ENCODE results near the gene IL1R1. TPM values are rescaled to one million over a fixed set of nuclear protein-coding genes. Genes with fewer than 3 reads are reported as not detected.

The IL1R1 gene
- total RNA-seq, 5 donors from 2014 or later (not counting 1 experiment from before 2014, with no cell fraction given), result 0.43 to 4.5 (median 1.7) TPM

- no peaks in the 10 kb centered on the region for H3K9me3 ChIP-seq
- H3K36me3 Mint-ChIP-seq, result peaks cover 6% of the 10 kb centered on the region
- peaks cover 8 to 18% of the 10 kb centered on the region in 2 donors for H3K27me3 Mint-ChIP-seq
- WGBS (ENCODE audit: insufficient coverage), result no CpG with 5 or more reads among the region's 3 CpGs
- H3K27me3 ChIP-seq (replicated peaks in 1 of 2; ENCODE audit: control insufficient read depth in 2 of 2, extremely low read depth in 1 of 2, insufficient read depth in 2 of 2, low read length in 1 of 2), result peaks cover 0 to 23% of the 10 kb centered on the region in 2 experiments
- ChIA-PET POLR2A (no interaction called here), CTCF (no interaction called here)
- H3K27ac Mint-ChIP-seq, result no peak overlapping the region
- ATAC-seq (replicated peaks in 1 of 4) (no peak), DNase-seq (no peak)
- H3K9me3 Mint-ChIP-seq, result peaks cover 30 to 63% (median 31%) of the 10 kb centered on the region in 3 donors
- H3K4me1 Mint-ChIP-seq, result peaks cover 0 to 6% (median 4%) of the 10 kb centered on the region in 3 donors
- H3K36me3 ChIP-seq (ENCODE audit: control insufficient read depth in 2 of 2, extremely low read depth in 1 of 2, insufficient read depth in 1 of 2, low read length in 1 of 2), result no peaks in the 10 kb centered on the region
- H3K4me1 ChIP-seq (ENCODE audit: control insufficient read depth in 1 of 2, extremely low read depth in 1 of 2, insufficient read depth in 2 of 2, low read length in 2 of 2), result peaks cover 0 to 3% of the 10 kb centered on the region in 2 experiments
- H3K4me3 ChIP-seq (ENCODE audit: control insufficient read depth in 1 of 2, extremely low read depth in 1 of 2, low read length in 1 of 2), result no peak overlapping the region
- H3K4me3 Mint-ChIP-seq, result no peak overlapping the region
- H3K27ac ChIP-seq (ENCODE audit: low read length), result no peak overlapping the region
These were observed 5.4 kb downstream of the IL1R1 start for GRCh38 chr2:102147935-102148334.

- ATAC-seq (replicated peaks in 1 of 4), result no peak
- no peak overlapping the region for H3K27ac ChIP-seq (ENCODE audit: low read length)
These were observed 6.7 kb downstream of the IL1R1 start for GRCh38 chr2:102149243-102149642.

DNA sequence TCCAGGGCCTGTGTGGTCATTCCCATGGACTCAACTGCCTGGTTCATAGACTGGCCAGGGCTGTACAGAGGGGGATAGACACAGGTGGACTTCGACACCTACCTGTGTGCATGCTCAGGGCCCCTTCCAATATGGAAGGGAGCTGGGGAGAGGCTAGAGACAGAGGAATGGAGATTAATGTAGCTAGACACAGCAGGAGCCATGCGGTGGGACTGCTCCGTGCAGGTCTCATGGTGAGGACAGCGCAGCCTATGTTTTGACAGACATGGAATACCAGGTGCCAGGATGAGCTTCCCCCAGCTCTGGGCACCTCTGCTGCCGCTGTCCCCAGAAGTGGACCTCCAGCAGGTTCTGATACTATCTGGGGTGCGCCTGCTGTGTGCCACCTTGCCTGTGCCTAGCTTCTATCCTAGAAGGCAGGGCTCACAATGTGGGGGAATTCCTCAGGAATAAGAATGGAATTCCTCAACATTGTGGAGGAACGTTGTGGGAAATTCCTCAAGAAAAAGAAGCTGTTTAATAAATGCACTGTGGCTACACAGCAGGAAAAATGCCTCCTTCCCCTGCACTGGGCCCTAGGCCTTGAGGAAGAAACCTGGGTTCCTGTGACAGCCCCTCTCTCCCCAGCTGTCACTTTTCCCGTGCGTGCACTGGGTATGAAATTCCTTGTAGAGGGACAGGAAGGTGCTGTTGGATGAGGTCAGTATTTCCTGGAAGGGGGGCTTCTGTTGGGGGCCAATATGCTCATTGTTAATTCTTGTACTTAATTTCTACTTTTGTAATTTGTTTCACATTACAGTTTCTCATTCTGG lies 7.3 kb downstream of the IL1R1 start:
- Mint-ChIP-seq H3K4me1 (peaks cover 0 to 2% (median 0%) of the 10 kb centered on the region in 3 donors), H3K9me3 (peaks cover 26 to 53% (median 27%) of the 10 kb centered on the region in 3 donors), H3K4me3 (no peak overlapping the region), H3K27me3 (peaks cover under 1 to 5% of the 10 kb centered on the region in 2 donors), H3K36me3 (peaks cover 6% of the 10 kb centered on the region), H3K27ac (no peak overlapping the region)
- ChIA-PET POLR2A (no interaction called here), CTCF (no interaction called here)
- H3K27me3 ChIP-seq (replicated peaks in 1 of 2; ENCODE audit: control insufficient read depth in 2 of 2, extremely low read depth in 1 of 2, insufficient read depth in 2 of 2, low read length in 1 of 2), result peaks cover 0 to 8% of the 10 kb centered on the region in 2 experiments
- H3K4me1 ChIP-seq (ENCODE audit: control insufficient read depth in 1 of 2, extremely low read depth in 1 of 2, insufficient read depth in 2 of 2, low read length in 2 of 2), result no peaks in the 10 kb centered on the region
- DNase-seq, result no peak
- no peak for ATAC-seq (replicated peaks in 1 of 4)
- no peak overlapping the region for H3K27ac ChIP-seq (ENCODE audit: low read length)
- no peak overlapping the region for H3K4me3 ChIP-seq (ENCODE audit: control insufficient read depth in 1 of 2, extremely low read depth in 1 of 2, low read length in 1 of 2)
- WGBS (ENCODE audit: insufficient coverage), result 95% methylated on average over 7 of the region's 9 CpGs
- no peaks in the 10 kb centered on the region for H3K9me3 ChIP-seq
- no peaks in the 10 kb centered on the region for H3K36me3 ChIP-seq (ENCODE audit: control insufficient read depth in 2 of 2, extremely low read depth in 1 of 2, insufficient read depth in 1 of 2, low read length in 1 of 2)

More at GRCh38 chr2:102149243-102149642, 6.7 kb downstream of the IL1R1 start:
- H3K9me3 ChIP-seq, result no peaks in the 10 kb centered on the region
- DNase-seq, result no peak
- H3K27me3 ChIP-seq (replicated peaks in 1 of 2; ENCODE audit: control insufficient read depth in 2 of 2, extremely low read depth in 1 of 2, insufficient read depth in 2 of 2, low read length in 1 of 2), result peaks cover 0 to 12% of the 10 kb centered on the region in 2 experiments
- no peaks in the 10 kb centered on the region for H3K4me1 ChIP-seq (ENCODE audit: control insufficient read depth in 1 of 2, extremely low read depth in 1 of 2, insufficient read depth in 2 of 2, low read length in 2 of 2)
- CTCF ChIA-PET, result no interaction called here
- H3K36me3 Mint-ChIP-seq, result peaks cover 6% of the 10 kb centered on the region
- POLR2A ChIA-PET, result no interaction called here
- H3K4me3 Mint-ChIP-seq, result no peak overlapping the region
- no peaks in the 10 kb centered on the region for H3K36me3 ChIP-seq (ENCODE audit: control insufficient read depth in 2 of 2, extremely low read depth in 1 of 2, insufficient read depth in 1 of 2, low read length in 1 of 2)
- H3K27ac Mint-ChIP-seq, result no peak overlapping the region
- H3K9me3 Mint-ChIP-seq, result peaks cover 30 to 58% (median 31%) of the 10 kb centered on the region in 3 donors
- peaks cover 0 to 2% (median 0%) of the 10 kb centered on the region in 3 donors for H3K4me1 Mint-ChIP-seq
- no peak overlapping the region for H3K4me3 ChIP-seq (ENCODE audit: control insufficient read depth in 1 of 2, extremely low read depth in 1 of 2, low read length in 1 of 2)
- H3K27me3 Mint-ChIP-seq, result peaks cover 3 to 6% of the 10 kb centered on the region in 2 donors
- 100% methylated on average over 1 of the region's 2 CpGs for WGBS (ENCODE audit: insufficient coverage)

DNA sequence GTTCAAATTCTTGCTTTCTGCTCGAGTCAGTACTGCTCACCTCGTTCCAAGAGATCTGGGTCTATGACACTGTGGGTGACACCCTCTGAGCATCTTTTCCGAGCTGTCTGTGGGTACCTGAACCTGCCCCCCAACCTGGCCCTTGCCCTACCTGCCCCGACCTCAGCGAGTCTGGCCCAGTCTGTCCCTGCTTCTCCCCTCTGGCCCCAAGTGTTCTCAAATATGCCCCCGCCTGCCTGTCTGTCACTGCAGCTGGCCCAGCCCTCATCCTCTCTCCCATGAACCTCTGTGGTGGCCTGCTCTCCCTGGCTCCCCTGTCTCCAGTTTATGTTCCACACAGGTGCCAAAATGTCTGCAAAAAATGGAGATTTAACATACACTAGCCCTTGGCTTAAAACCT lies 11.8 kb downstream of the IL1R1 start:
- peaks cover 0 to 12% (median 0%) of the 10 kb centered on the region in 3 donors for H3K9me3 Mint-ChIP-seq
- no peak overlapping the region for H3K27ac Mint-ChIP-seq
- no peaks in the 10 kb centered on the region for H3K4me1 Mint-ChIP-seq

DNA sequence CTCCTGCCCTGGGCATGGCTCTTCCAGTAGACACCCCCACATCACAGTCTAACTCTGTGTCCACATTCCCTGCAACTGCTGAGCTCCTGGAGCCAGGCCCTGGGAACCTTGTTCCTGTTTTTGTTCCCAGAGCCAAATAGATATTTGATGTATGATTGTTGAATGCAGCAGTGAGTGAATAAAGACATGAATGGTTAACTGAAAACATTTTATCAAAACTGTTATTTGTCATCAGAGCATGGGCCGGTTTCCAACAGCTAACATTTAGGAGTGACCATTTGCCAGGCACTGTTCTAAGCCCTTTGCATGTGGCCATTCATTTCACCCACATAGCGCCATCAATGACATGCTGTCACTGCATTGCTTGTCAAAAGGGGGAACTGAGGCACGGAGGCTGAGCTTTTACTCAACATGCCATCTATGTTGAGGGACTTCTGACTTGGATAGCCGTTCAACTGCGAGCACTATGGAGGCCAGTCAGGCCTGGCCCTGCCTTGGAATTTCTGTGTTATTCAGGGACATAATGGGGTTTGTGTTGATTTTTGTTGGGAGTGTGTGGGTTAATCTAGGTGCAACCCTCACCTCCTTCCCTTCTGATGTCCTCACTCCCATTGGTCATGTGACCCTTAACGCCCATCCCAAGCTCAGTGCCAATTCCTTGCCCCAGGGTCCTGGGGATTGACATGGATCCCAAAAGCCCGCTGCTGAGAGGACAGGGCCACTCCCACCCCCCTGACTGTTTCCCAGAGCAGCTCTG lies 12.6 kb downstream of the IL1R1 start:
- Histone ChIP-seq H3K27me3 (replicated peaks in 1 of 2; ENCODE audit: control insufficient read depth in 2 of 2, extremely low read depth in 1 of 2, insufficient read depth in 2 of 2, low read length in 1 of 2) (no peaks in the 10 kb centered on the region), H3K4me1 (ENCODE audit: control insufficient read depth in 1 of 2, extremely low read depth in 1 of 2, insufficient read depth in 2 of 2, low read length in 2 of 2) (no peaks in the 10 kb centered on the region), H3K4me3 (ENCODE audit: control insufficient read depth in 1 of 2, extremely low read depth in 1 of 2, low read length in 1 of 2) (no peak overlapping the region), H3K36me3 (ENCODE audit: control insufficient read depth in 2 of 2, extremely low read depth in 1 of 2, insufficient read depth in 1 of 2, low read length in 1 of 2) (no peaks in the 10 kb centered on the region), H3K27ac (ENCODE audit: low read length) (no peak overlapping the region), H3K9me3 (no peaks in the 10 kb centered on the region)
- Mint-ChIP-seq H3K36me3 (no peaks in the 10 kb centered on the region), H3K9me3 (peaks cover 0 to 9% (median 0%) of the 10 kb centered on the region in 3 donors), H3K27me3 (no peaks in the 10 kb centered on the region), H3K27ac (no peak overlapping the region), H3K4me3 (no peak overlapping the region), H3K4me1 (no peaks in the 10 kb centered on the region)
- ChIA-PET POLR2A (no interaction called here), CTCF (interaction anchor here in 1 of 2 donors (0.7 kb wide), 1 partner anchor 195 kb away, joined by 3 read pairs; no protein-coding TSS in a partner anchor)
- WGBS (ENCODE audit: insufficient coverage), result 94% methylated on average over 3 of the region's 7 CpGs
- ATAC-seq (replicated peaks in 1 of 4) (no peak), DNase-seq (no peak)

More for the DNA sequence above, 11.8 kb downstream of the IL1R1 start:
- H3K27ac ChIP-seq (ENCODE audit: low read length), result no peak overlapping the region
- no peaks in the 10 kb centered on the region for H3K4me1 ChIP-seq (ENCODE audit: control insufficient read depth in 1 of 2, extremely low read depth in 1 of 2, insufficient read depth in 2 of 2, low read length in 2 of 2)
- H3K4me3 ChIP-seq (ENCODE audit: control insufficient read depth in 1 of 2, extremely low read depth in 1 of 2, low read length in 1 of 2), result no peak overlapping the region
- ChIA-PET CTCF (no interaction called here), POLR2A (no interaction called here)
- Mint-ChIP-seq H3K36me3 (no peaks in the 10 kb centered on the region), H3K4me3 (no peak overlapping the region), H3K27me3 (no peaks in the 10 kb centered on the region)
- H3K9me3 ChIP-seq, result no peaks in the 10 kb centered on the region
- H3K27me3 ChIP-seq (replicated peaks in 1 of 2; ENCODE audit: control insufficient read depth in 2 of 2, extremely low read depth in 1 of 2, insufficient read depth in 2 of 2, low read length in 1 of 2), result no peaks in the 10 kb centered on the region
- no peaks in the 10 kb centered on the region for H3K36me3 ChIP-seq (ENCODE audit: control insufficient read depth in 2 of 2, extremely low read depth in 1 of 2, insufficient read depth in 1 of 2, low read length in 1 of 2)
- no peak for DNase-seq
- no peak for ATAC-seq (replicated peaks in 1 of 4)
- 86% methylated on average over 6 of the region's 6 CpGs for WGBS (ENCODE audit: insufficient coverage)

DNA sequence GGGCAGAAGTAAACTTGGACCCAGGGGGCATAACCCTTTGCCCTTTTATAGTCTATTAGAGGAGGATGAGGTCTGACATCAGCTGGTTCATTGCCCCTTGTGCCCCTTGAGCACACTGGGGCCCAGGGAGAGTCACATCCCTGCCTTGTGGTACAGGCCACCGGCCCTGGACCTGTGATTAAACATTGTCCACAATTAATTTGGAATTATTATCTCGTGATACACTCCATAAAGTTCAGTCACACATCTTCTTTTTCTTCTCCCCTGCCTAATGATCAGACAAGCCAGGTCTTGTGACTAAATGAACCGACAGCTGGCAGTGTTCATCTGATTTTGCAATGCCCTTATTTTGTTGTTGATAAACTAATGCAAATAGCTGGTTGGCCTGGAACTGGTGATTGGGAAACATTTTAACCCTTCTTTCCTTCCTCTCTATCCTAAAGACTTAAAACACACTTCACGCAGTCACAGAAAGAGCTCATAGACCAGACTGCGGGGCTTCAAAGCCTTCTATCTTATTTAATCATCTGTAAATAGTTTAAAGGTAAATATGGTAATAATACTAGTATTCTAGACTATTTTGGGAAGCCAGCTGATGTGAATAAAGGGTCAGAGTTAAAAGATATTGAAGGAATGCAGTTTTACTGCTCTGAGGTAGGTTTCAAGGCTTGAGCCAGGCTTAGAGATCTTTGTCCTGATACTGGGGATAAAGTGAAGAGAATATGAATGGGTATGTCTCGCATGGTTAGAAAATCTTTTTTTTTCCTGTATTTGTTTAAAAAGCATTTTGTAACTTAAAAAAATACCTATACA lies 13.4 kb downstream of the IL1R1 start:
- no peak overlapping the region for H3K4me3 Mint-ChIP-seq
- Histone ChIP-seq H3K4me3 (ENCODE audit: control insufficient read depth in 1 of 2, extremely low read depth in 1 of 2, low read length in 1 of 2) (no peak overlapping the region), H3K36me3 (ENCODE audit: control insufficient read depth in 2 of 2, extremely low read depth in 1 of 2, insufficient read depth in 1 of 2, low read length in 1 of 2) (no peaks in the 10 kb centered on the region), H3K4me1 (ENCODE audit: control insufficient read depth in 1 of 2, extremely low read depth in 1 of 2, insufficient read depth in 2 of 2, low read length in 2 of 2) (no peaks in the 10 kb centered on the region), H3K9me3 (no peaks in the 10 kb centered on the region), H3K27me3 (replicated peaks in 1 of 2; ENCODE audit: control insufficient read depth in 2 of 2, extremely low read depth in 1 of 2, insufficient read depth in 2 of 2, low read length in 1 of 2) (no peaks in the 10 kb centered on the region), H3K27ac (ENCODE audit: low read length) (no peak overlapping the region)
- no CpG with 5 or more reads among the region's 6 CpGs for WGBS (ENCODE audit: insufficient coverage)
- peaks cover 3% of the 10 kb centered on the region for H3K36me3 Mint-ChIP-seq
- H3K9me3 Mint-ChIP-seq, result peaks cover 0 to 2% (median 0%) of the 10 kb centered on the region in 3 donors
- ATAC-seq (replicated peaks in 1 of 4), result no peak
- no peak for DNase-seq
- ChIA-PET CTCF (interaction anchor here in 1 of 2 donors (0.6 to 0.7 kb wide), 2 partner anchors 16 to 194 kb away, joined by 3 to 6 read pairs; no protein-coding TSS in a partner anchor), POLR2A (no interaction called here)
- H3K4me1 Mint-ChIP-seq, result no peaks in the 10 kb centered on the region
- H3K27ac Mint-ChIP-seq, result no peak overlapping the region
- H3K27me3 Mint-ChIP-seq, result no peaks in the 10 kb centered on the region
